ENCODE measurements around the gene CDH15.

GRCh38 chr16:89192956-89193575 lies 21.5 kb downstream of the CDH15 start:
- TF ChIP-seq, protein P1, sequence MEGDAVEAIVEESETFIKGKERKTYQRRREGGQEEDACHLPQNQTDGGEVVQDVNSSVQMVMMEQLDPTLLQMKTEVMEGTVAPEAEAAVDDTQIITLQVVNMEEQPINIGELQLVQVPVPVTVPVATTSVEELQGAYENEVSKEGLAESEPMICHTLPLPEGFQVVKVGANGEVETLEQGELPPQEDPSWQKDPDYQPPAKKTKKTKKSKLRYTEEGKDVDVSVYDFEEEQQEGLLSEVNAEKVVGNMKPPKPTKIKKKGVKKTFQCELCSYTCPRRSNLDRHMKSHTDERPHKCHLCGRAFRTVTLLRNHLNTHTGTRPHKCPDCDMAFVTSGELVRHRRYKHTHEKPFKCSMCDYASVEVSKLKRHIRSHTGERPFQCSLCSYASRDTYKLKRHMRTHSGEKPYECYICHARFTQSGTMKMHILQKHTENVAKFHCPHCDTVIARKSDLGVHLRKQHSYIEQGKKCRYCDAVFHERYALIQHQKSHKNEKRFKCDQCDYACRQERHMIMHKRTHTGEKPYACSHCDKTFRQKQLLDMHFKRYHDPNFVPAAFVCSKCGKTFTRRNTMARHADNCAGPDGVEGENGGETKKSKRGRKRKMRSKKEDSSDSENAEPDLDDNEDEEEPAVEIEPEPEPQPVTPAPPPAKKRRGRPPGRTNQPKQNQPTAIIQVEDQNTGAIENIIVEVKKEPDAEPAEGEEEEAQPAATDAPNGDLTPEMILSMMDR (IDR thresholded peaks at IDR 0.05; ENCODE audit: borderline replicate concordance, extremely low read depth, low read length, poor library complexity, severe bottlenecking) = no peak
- no peak for TF ChIP-seq EZH2 (IDR thresholded peaks at IDR 0.05; ENCODE audit: borderline replicate concordance, low read depth, low read length, severe bottlenecking)
